Bronchial epithelial cell (primary cell): ENCODE data around the gene ADGRV1. TPM values are rescaled to one million over a fixed set of nuclear protein-coding genes. Genes with fewer than 3 reads are reported as not detected.

ENCODE experiments used
- DNase-seq: peaks from one replicate; pipeline ENCODE4 v3.0.0-alpha.2; 2010; ENCODE audit warnings: low read depth
- FAIRE-seq: peaks from 2 replicates; lab custom pipeline; 2011; peaks lifted over from hg19 to GRCh38; lab: Jason Lieb, UNC
- H3K27me3 ChIP-seq: 2 replicates; pipeline ENCODE4 v1.5.1; 2011; ENCODE audit warnings: low read length; ENCODE audit not compliant: control insufficient read depth, insufficient read depth
- H3K36me3 ChIP-seq: 2 replicates; pipeline ENCODE4 v1.5.1; 2011; ENCODE audit warnings: low read length; ENCODE audit not compliant: control insufficient read depth, insufficient read depth
- H3K4me3 ChIP-seq: 2 replicates; pipeline ENCODE4 v1.5.1; 2011; ENCODE audit warnings: mild to moderate bottlenecking, low read depth, low read length, control low read depth
- CTCF ChIP-seq: IDR thresholded peaks from 2 replicates; pipeline ENCODE4 v1.5.1; 2011; ENCODE audit warnings: mild to moderate bottlenecking, moderate library complexity, low read length, control low read depth, inconsistent platforms; ENCODE audit not compliant: insufficient read depth, severe bottlenecking
- total RNA-seq: library from RNA; depleted of rRNA; stranded (reverse); fragments of >200 nt; gene quantifications from 2 replicates; pipeline ENCODE4 v1.2.1, GENCODE V29; 2014

The ADGRV1 gene
- total RNA-seq, 1 donor from 2014 or later = 1.6 TPM

GRCh38 chr5:91189480-91190313, 631.1 kb downstream of the ADGRV1 start:
- DNase-seq = peak; percentile 29
- no peak for FAIRE-seq
- no peak for TF ChIP-seq CTCF
- H3K4me3 ChIP-seq = no peak overlapping the region
- H3K36me3 ChIP-seq = no peaks in the 10 kb centered on the region
- H3K27me3 ChIP-seq = no peaks in the 10 kb centered on the region

DNA sequence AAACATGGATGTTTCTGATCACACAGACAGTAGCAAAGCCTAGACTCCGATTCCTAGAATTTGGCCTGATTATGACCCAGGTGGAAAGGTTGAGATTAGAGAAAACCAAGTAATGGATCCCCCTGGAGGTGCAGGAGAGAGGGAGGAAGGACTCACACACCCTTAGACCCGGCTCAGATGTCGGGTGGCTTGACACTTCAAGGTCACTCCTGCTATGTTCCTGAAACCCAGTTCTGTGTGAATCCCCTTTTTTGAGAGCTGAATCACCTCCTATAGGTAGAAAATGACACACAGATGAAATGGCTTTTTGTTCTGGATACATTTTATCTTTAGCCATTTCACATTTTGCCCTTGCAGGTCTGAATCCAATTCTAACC, 631.7 kb downstream of the ADGRV1 start:
- Histone ChIP-seq H3K27me3 (no peaks in the 10 kb centered on the region), H3K36me3 (no peaks in the 10 kb centered on the region), H3K4me3 (no peak overlapping the region)
- FAIRE-seq (no peak), DNase-seq (no peak)
- TF ChIP-seq CTCF = no peak

- H3K4me3 ChIP-seq = no peak overlapping the region
- no peaks in the 10 kb centered on the region for H3K36me3 ChIP-seq
- TF ChIP-seq CTCF = no peak
- FAIRE-seq (no peak), DNase-seq (no peak)
- H3K27me3 ChIP-seq = no peaks in the 10 kb centered on the region
Measured at GRCh38 chr5:91194824-91195381, 636.3 kb downstream of the ADGRV1 start.

DNA sequence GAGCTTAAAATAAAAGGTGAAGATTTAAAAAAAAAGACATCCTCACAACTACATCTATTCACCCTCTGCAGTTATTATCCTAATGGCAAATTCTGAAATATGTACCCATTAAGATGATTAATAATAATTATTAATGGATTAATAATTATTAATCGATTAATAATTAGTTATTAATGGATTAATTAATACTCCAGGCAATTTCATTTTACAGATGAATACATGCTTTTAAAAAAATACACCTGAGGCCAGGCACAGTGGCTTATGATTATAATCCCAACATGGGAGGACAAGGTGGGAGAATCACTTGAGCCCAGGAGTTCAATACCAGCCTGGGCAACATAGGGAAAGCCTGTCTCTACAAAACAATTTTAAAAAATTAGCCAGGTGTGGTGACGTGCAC, 642.1 kb downstream of the ADGRV1 start:
- Histone ChIP-seq H3K27me3 (no peaks in the 10 kb centered on the region), H3K4me3 (no peak overlapping the region), H3K36me3 (no peaks in the 10 kb centered on the region)
- no peak for FAIRE-seq
- TF ChIP-seq CTCF = no peak
- no peak for DNase-seq

- Histone ChIP-seq H3K36me3 (no peaks in the 10 kb centered on the region), H3K27me3 (no peaks in the 10 kb centered on the region), H3K4me3 (no peak overlapping the region)
- TF ChIP-seq CTCF = no peak
- no peak for DNase-seq
- FAIRE-seq = no peak
Measured at GRCh38 chr5:91206103-91206502, 647.5 kb downstream of the ADGRV1 start.
